ENCODE data around the gene EZH2. TPM values are rescaled to one million over a fixed set of nuclear protein-coding genes. Genes with fewer than 3 reads are reported as not detected.

EZH2 gene
- total RNA-seq, 2 experiments from 2014 or later, result 45.5 to 72.2 TPM

- no peak for DNase-seq (ENCODE audit: low spot score)
- peaks cover 95% of the 10 kb centered on the region for H3K36me3 ChIP-seq (ENCODE audit: insufficient read depth, low read length)
- no peak for TF ChIP-seq EZH2phosphoT487 (IDR thresholded peaks at IDR 0.05; ENCODE audit: borderline replicate concordance, low read depth, low read length)
- no peak for TF ChIP-seq CTCF (conservative IDR thresholded peaks at IDR 0.05; ENCODE audit: low read length)
- no peaks in the 10 kb centered on the region for H3K79me2 ChIP-seq (ENCODE audit: insufficient read depth, low read depth, low read length)
- no peaks in the 10 kb centered on the region for H3K4me1 ChIP-seq (ENCODE audit: insufficient read depth, low read length, poor library complexity, severe bottlenecking)
- POLR2A ChIA-PET, result no interaction called here
- no peaks in the 10 kb centered on the region for H3K9me2 ChIP-seq (ENCODE audit: insufficient read depth, low read length)
- CTCF ChIA-PET (ENCODE audit: unreplicated experiment), result interaction anchor here (0.6 kb wide), 1 partner anchor 235 kb away, joined by 3 read pairs; no protein-coding TSS in a partner anchor
- H2AFZ ChIP-seq (ENCODE audit: low read length), result no peak overlapping the region
- H3K9me3 ChIP-seq (ENCODE audit: low read length), result peaks cover 11% of the 10 kb centered on the region; the same call in 1 of the 2 replicates
- BruUV-seq (replicated peaks), result no TSS peak
- H4K20me1 ChIP-seq (ENCODE audit: insufficient read depth, low read length), result no peaks in the 10 kb centered on the region
- H3K27ac ChIP-seq (ENCODE audit: low read depth, low read length, poor library complexity, severe bottlenecking), result no peak overlapping the region
- intact Hi-C loops (cut with micrococcal nuclease; ENCODE audit: unreplicated experiment), result loop anchor here (10.0 kb wide), 1 partner anchor 216 kb away; no protein-coding TSS in a partner anchor
- H3K4me2 ChIP-seq (ENCODE audit: low read length), result no peak overlapping the region
- H3K4me3 ChIP-seq (ENCODE audit: low read depth, low read length, poor library complexity, severe bottlenecking), result no peak overlapping the region
These were observed 93.2 kb downstream of the EZH2 start for GRCh38 chr7:148790850-148791249.

- no TSS peak for BruUV-seq (replicated peaks)
- POLR2A ChIA-PET, result no interaction called here
These were observed 93.9 kb downstream of the EZH2 start for GRCh38 chr7:148790131-148790726.

More at GRCh38 chr7:148790131-148790726, 93.9 kb downstream of the EZH2 start:
- Histone ChIP-seq H3K36me3 (ENCODE audit: insufficient read depth, low read length) (peaks cover 95% of the 10 kb centered on the region), H3K79me2 (ENCODE audit: insufficient read depth, low read depth, low read length) (no peaks in the 10 kb centered on the region), H2AFZ (ENCODE audit: low read length) (no peak overlapping the region), H3K9me3 (ENCODE audit: low read length) (peaks cover 11% of the 10 kb centered on the region; the same call in 1 of the 2 replicates), H3K9me2 (ENCODE audit: insufficient read depth, low read length) (no peaks in the 10 kb centered on the region), H3K27ac (ENCODE audit: low read depth, low read length, poor library complexity, severe bottlenecking) (no peak overlapping the region), H3K4me1 (ENCODE audit: insufficient read depth, low read length, poor library complexity, severe bottlenecking) (no peaks in the 10 kb centered on the region), H3K4me2 (ENCODE audit: low read length) (no peak overlapping the region), H4K20me1 (ENCODE audit: insufficient read depth, low read length) (no peaks in the 10 kb centered on the region), H3K4me3 (ENCODE audit: low read depth, low read length, poor library complexity, severe bottlenecking) (no peak overlapping the region)
- no peak for DNase-seq (ENCODE audit: low spot score)
- intact Hi-C loops (cut with micrococcal nuclease; ENCODE audit: unreplicated experiment), result loop anchor here (10.0 kb wide), 1 partner anchor 215 kb away; no protein-coding TSS in a partner anchor
- CTCF ChIA-PET (ENCODE audit: unreplicated experiment), result no interaction called here
- TF ChIP-seq EZH2phosphoT487 (IDR thresholded peaks at IDR 0.05; ENCODE audit: borderline replicate concordance, low read depth, low read length) (no peak), CTCF (conservative IDR thresholded peaks at IDR 0.05; ENCODE audit: low read length) (no peak)

All from OCI-LY7 (cell line).